Measurements from ENCODE around the gene SLC25A25. TPM values are rescaled to one million over a fixed set of nuclear protein-coding genes. Genes with fewer than 3 reads are reported as not detected.

The SLC25A25 gene
- total and polyA plus RNA-seq, 2 of the 8 experiments (the other 6 are each of a cell fraction or from before 2014, with no cell fraction given) = 6.5 to 18.5 TPM

DNA sequence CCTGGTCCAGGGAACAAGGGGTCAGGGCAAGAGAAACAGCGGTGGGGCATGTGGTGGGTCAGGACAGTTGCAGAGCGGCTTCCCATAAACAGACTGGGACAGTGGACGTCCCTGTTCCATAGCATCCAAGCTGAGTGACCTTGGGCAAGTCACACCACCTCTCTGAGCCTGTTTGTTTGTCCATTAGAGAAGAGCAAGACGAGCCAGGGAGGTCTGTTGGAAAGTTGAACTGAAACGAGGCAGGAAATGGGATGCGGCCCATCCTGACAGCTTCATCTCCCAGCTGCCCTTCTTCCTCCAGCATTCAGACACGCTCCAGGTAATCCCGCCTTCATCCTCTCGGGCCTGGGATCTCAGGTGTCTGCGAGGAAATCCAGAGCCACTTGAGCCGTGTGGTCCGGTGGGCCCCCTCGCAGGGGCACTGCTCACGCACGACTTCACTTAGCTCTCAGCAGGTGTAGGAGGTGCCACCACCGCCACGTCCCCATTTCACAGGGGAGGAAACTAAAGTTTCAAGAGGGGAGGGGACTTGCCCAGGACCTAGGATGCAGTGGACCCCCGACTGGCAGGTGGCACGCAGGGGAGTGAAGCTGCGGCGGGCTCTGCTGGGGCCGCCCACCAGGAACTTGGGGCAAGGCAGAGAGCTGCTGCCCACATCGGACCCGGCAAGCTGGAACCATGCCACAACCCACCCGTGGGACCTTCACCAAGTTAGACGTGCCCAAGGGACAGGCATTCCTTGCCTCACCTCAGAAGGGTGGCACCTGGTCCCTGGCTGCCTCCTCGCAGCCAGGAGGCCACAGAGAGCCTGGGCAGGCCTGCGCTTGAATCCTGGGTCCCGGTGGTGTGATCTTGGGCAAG, 46.5 kb downstream of the SLC25A25 start:
- no peak for TF ChIP-seq RAD21 (IDR thresholded peaks at IDR 0.05 in 1 of 2, conservative IDR thresholded peaks at IDR 0.05 in 1 of 2; ENCODE audit: low read depth in 2 of 2, low read length in 2 of 2)
- no peak for TF ChIP-seq PHF8 (conservative IDR thresholded peaks at IDR 0.05; ENCODE audit: low read depth, low read length)
- no peak for TF ChIP-seq CREB1 (IDR thresholded peaks at IDR 0.05)
- Histone ChIP-seq H3K27ac (ENCODE audit: low read depth, low read length) (no peak overlapping the region), H2BK5ac (ENCODE audit: low read depth, low read length) (no peak overlapping the region), H3K56ac (replicated peaks; ENCODE audit: insufficient read length, low read depth, low read length) (no peak overlapping the region), H2AFZ (ENCODE audit: low read length) (no peak overlapping the region), H3K23ac (ENCODE audit: insufficient read length) (no peak overlapping the region), H3K4me3 (ENCODE audit: extremely low read depth in 1 of 4, insufficient read depth in 2 of 4, low read depth in 3 of 4, low read length in 4 of 4) (no peak overlapping the region), H3K14ac (ENCODE audit: insufficient read length) (no peak overlapping the region), H4K91ac (replicated peaks; ENCODE audit: insufficient read length, low read length) (no peak overlapping the region), H3K79me2 (ENCODE audit: control insufficient read depth in 1 of 2, insufficient read depth in 2 of 2, low read length in 2 of 2) (no peaks in the 10 kb centered on the region), H3K36me3 (ENCODE audit: control insufficient read depth in 2 of 4, insufficient read depth in 4 of 4, low read length in 3 of 4) (peaks cover 0 to 3% (median 0%) of the 10 kb centered on the region in 4 experiments; a peak in 3 of 8 replicates), H2BK12ac (ENCODE audit: low read depth, low read length) (no peak overlapping the region), H3K27me3 (replicated peaks in 1 of 4; ENCODE audit: control insufficient read depth in 3 of 4, extremely low read depth in 1 of 4, insufficient read depth in 3 of 4, low read length in 3 of 4) (no peaks in the 10 kb centered on the region), H3K18ac (ENCODE audit: extremely low read depth, low read length) (no peak overlapping the region), H2AK5ac (ENCODE audit: low read depth, low read length) (no peak overlapping the region), H4K8ac (ENCODE audit: extremely low read depth, insufficient read depth, low read length) (peak overlapping the region; percentile 42; the same call in 1 of the 2 replicates), H2BK15ac (ENCODE audit: low read length) (no peak overlapping the region), H3K4me2 (ENCODE audit: insufficient read depth in 1 of 2, low read depth in 2 of 2, low read length in 2 of 2) (no peak overlapping the region), H3K23me2 (ENCODE audit: low read depth, low read length) (no peaks in the 10 kb centered on the region), H3K9me3 (ENCODE audit: insufficient read depth in 2 of 2, low read depth in 1 of 2, low read length in 1 of 2) (no peaks in the 10 kb centered on the region), H2BK20ac (ENCODE audit: low read length) (no peak overlapping the region), H4K5ac (ENCODE audit: insufficient read length, low read depth, low read length) (no peak overlapping the region), H3K4ac (replicated peaks; ENCODE audit: insufficient read length, low read depth, low read length) (no peak overlapping the region), H3K4me1 (replicated peaks in 1 of 4; ENCODE audit: control insufficient read depth in 3 of 4, insufficient read depth in 4 of 4, low read length in 3 of 4) (peaks cover 0 to 4% (median under 1%) of the 10 kb centered on the region in 4 experiments; a peak in 3 of 7 replicates), H3K9ac (replicated peaks in 1 of 4; ENCODE audit: extremely low read depth in 1 of 4, low read depth in 3 of 4, low read length in 3 of 4) (no peak overlapping the region), H3K79me1 (ENCODE audit: low read depth, low read length) (no peaks in the 10 kb centered on the region), H2BK120ac (replicated peaks; ENCODE audit: low read depth, low read length) (no peak overlapping the region), H4K20me1 (replicated peaks in 1 of 2; ENCODE audit: control insufficient read depth in 1 of 2, insufficient read depth in 2 of 2, low read length in 2 of 2) (peaks cover 0 to 10% of the 10 kb centered on the region in 2 experiments)
- CTCF ChIA-PET (ENCODE audit: partially characterized antibody) = interaction anchor here (0.5 to 9.1 kb wide), 11 partner anchors 11 to 350 kb away, joined by 3 to 114 read pairs (median 5); no protein-coding TSS in a partner anchor
- DNase-seq (ENCODE audit: low read depth in 1 of 2, low spot score in 2 of 2) = no peak
- WGBS, 2 experiments (ENCODE audit: extremely low coverage in 1 of 2, insufficient coverage in 1 of 2, insufficient read length in 1 of 2, insufficient replicate concordance in 2 of 2, low coverage in 1 of 2, low lambda C conversion rate in 2 of 2, missing lambda C conversion rate in 1 of 2) = 90% methylated on average over 28 of the region's 29 CpGs; no CpG with 5 or more reads in 1 of the 2 experiments
- POLR2A ChIA-PET (ENCODE audit: partially characterized antibody) = interaction anchor here (0.6 to 5.9 kb wide), 4 partner anchors 11 to 222 kb away, joined by 3 to 119 read pairs (median 8); partner anchors contain the start of gene PTGES2
- no peak for FAIRE-seq
